Calu3 (cell line): Measurements from ENCODE around the gene ARHGAP45. TPM values are rescaled to one million over a fixed set of nuclear protein-coding genes. Genes with fewer than 3 reads are reported as not detected.

Source experiments
- BruUV-seq: library from RNA; stranded (reverse); fragments of 400-500 nt; replicated peaks from 2 replicates; lab custom pipeline; 2021; lab: Mats Ljungman, UMichigan
- CTCF ChIA-PET: fragments of 300-600 bp; sonication (Branson Sonifier 250); formaldehyde crosslinking; loops from one replicate; lab custom pipeline; 2022; ENCODE audit warnings: antibody characterized with exemption; lab: Charles Lee
- DNase-seq: peaks from one replicate; pipeline ENCODE4 v3.0.0; 2022
- H3K27ac Mint-ChIP-seq: one replicate; pipeline ENCODE4 v1.8.0; 2022; ENCODE audit warnings: mixed read lengths; ENCODE audit not compliant: unreplicated experiment
- H3K27me3 Mint-ChIP-seq: one replicate; pipeline ENCODE4 v1.8.0; 2022; ENCODE audit warnings: mixed read lengths; ENCODE audit not compliant: unreplicated experiment
- H3K36me3 Mint-ChIP-seq: one replicate; pipeline ENCODE4 v1.8.0; 2022; ENCODE audit warnings: mild to moderate bottlenecking, moderate library complexity, mixed read lengths; ENCODE audit not compliant: insufficient read depth, unreplicated experiment
- H3K4me1 Mint-ChIP-seq: one replicate; pipeline ENCODE4 v1.8.0; 2022; ENCODE audit warnings: mild to moderate bottlenecking, low read depth, mixed read lengths; ENCODE audit not compliant: unreplicated experiment
- H3K4me3 Mint-ChIP-seq: one replicate; pipeline ENCODE4 v1.8.0; 2022; ENCODE audit warnings: mild to moderate bottlenecking, low read depth, moderate library complexity, mixed read lengths; ENCODE audit not compliant: unreplicated experiment
- H3K9me3 Mint-ChIP-seq: one replicate; pipeline ENCODE4 v1.8.0; 2022; ENCODE audit warnings: low read depth, mixed read lengths; ENCODE audit not compliant: unreplicated experiment
- CTCF ChIP-seq: fragments of 200-600 bp; IDR thresholded peaks from one replicate; pipeline ENCODE4 v1.8.0; 2022; ENCODE audit warnings: antibody characterized with exemption; ENCODE audit not compliant: unreplicated experiment
- intact Hi-C: fragments of 100-400 bp; cut with micrococcal nuclease; formaldehyde crosslinking; loops from one replicate; pipeline ENCODE4 v1.10.0; 2022; ENCODE audit not compliant: unreplicated experiment
- total RNA-seq: library from RNA; stranded (reverse); gene quantifications from 2 replicates; pipeline ENCODE4 v1.2.3, GENCODE V29; 2022

The ARHGAP45 gene
- total RNA-seq, 1 experiment from 2014 or later = 10.4 TPM

- intact Hi-C loops = no loop called here
- CTCF ChIA-PET = no interaction called here
- no peak for TF ChIP-seq CTCF
- no peaks in the 10 kb centered on the region for H3K9me3 Mint-ChIP-seq
- H3K27ac Mint-ChIP-seq = no peak overlapping the region
- no peak for DNase-seq
- no peak overlapping the region for H3K4me3 Mint-ChIP-seq
- no peaks in the 10 kb centered on the region for H3K27me3 Mint-ChIP-seq
- no peaks in the 10 kb centered on the region for H3K4me1 Mint-ChIP-seq
- peaks cover 68% of the 10 kb centered on the region for H3K36me3 Mint-ChIP-seq
- no TSS peak for BruUV-seq
Measured at GRCh38 chr19:1121395-1121794, 54.4 kb downstream of the ARHGAP45 start.

- no peak overlapping the region for H3K4me3 Mint-ChIP-seq
- no TSS peak for BruUV-seq
- CTCF ChIA-PET = interaction anchor here (0.7 kb wide), 1 partner anchor 10 kb away, joined by 3 read pairs; no protein-coding TSS in a partner anchor
- H3K4me1 Mint-ChIP-seq = no peaks in the 10 kb centered on the region
- peaks cover 72% of the 10 kb centered on the region for H3K36me3 Mint-ChIP-seq
- H3K27ac Mint-ChIP-seq = no peak overlapping the region
- no peak for DNase-seq
- no peak for TF ChIP-seq CTCF
- no peaks in the 10 kb centered on the region for H3K9me3 Mint-ChIP-seq
- H3K27me3 Mint-ChIP-seq = no peaks in the 10 kb centered on the region
- intact Hi-C loops = no loop called here
Measured at GRCh38 chr19:1122021-1122971, 55.3 kb downstream of the ARHGAP45 start.

- Mint-ChIP-seq H3K36me3 (peaks cover 72% of the 10 kb centered on the region), H3K4me3 (no peak overlapping the region), H3K27ac (no peak overlapping the region), H3K4me1 (no peaks in the 10 kb centered on the region), H3K9me3 (no peaks in the 10 kb centered on the region), H3K27me3 (no peaks in the 10 kb centered on the region)
- intact Hi-C loops = no loop called here
- DNase-seq = peak; percentile 88
- TF ChIP-seq CTCF = no peak
- CTCF ChIA-PET = interaction anchor here (0.7 to 0.8 kb wide), 2 partner anchors 10 to 58 kb away, joined by 3 to 5 read pairs; no protein-coding TSS in a partner anchor
- BruUV-seq = no TSS peak
Measured at GRCh38 chr19:1122972-1123363, 56.0 kb downstream of the ARHGAP45 start.

- intact Hi-C loops = no loop called here
- no peak overlapping the region for H3K4me3 Mint-ChIP-seq
- no peak for TF ChIP-seq CTCF
- no peak overlapping the region for H3K27ac Mint-ChIP-seq
- CTCF ChIA-PET = interaction anchor here (0.7 to 0.8 kb wide), 2 partner anchors 9 to 58 kb away, joined by 3 to 5 read pairs; no protein-coding TSS in a partner anchor
- peaks cover 70% of the 10 kb centered on the region for H3K36me3 Mint-ChIP-seq
- H3K27me3 Mint-ChIP-seq = no peaks in the 10 kb centered on the region
- H3K9me3 Mint-ChIP-seq = no peaks in the 10 kb centered on the region
- no peaks in the 10 kb centered on the region for H3K4me1 Mint-ChIP-seq
- no TSS peak for BruUV-seq
- no peak for DNase-seq
Measured at GRCh38 chr19:1123381-1123780, 56.4 kb downstream of the ARHGAP45 start.
